HCEC 1CT (cell line): Measurements from ENCODE around the gene GAS6.

ENCODE experiments used
- DNase-seq: peaks from one replicate; pipeline ENCODE4 v3.0.0-alpha.2; 2017

The GAS6 gene

DNA sequence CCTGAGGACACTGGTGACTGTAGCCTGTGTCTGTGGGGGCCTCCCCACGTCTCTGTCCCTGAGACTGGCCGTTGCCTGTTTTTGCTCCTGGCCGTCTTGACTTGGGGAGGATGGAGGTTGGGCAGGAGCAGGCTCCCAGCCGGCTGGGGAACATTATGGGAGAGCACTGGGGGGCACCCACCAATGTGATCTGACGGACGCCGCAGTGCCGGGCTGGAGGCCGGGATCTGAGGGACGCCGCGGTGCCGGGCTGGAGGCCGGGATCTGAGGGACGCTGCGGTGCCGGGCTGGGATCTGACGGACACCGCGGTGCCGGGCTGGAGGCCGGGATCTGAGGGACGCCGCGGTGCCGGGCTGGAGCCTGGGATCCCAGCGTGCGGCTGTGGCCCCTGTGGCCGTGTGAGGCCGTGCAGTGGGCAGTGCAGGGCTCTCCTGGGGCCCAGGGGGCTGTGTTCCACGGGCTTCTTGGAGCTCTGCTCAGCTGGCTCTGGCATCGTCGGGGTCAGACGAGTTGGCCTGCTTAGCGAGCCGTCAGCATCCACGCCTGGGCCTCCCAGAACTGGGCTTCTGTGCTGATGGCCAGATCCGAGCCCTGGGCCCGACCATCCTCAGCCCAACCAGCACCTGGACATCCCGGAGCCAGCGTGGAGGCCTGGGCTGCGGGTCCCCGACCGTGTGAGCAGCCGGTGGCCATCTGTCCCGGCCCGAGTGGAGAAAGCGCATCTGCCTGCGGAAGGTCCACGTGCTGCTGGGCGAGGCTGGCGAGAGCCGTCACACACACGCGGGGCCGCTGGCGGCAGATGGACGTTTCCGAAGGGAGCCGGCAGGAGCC is 45.8 kb downstream of the GAS6 start:
- no peak for DNase-seq

DNA sequence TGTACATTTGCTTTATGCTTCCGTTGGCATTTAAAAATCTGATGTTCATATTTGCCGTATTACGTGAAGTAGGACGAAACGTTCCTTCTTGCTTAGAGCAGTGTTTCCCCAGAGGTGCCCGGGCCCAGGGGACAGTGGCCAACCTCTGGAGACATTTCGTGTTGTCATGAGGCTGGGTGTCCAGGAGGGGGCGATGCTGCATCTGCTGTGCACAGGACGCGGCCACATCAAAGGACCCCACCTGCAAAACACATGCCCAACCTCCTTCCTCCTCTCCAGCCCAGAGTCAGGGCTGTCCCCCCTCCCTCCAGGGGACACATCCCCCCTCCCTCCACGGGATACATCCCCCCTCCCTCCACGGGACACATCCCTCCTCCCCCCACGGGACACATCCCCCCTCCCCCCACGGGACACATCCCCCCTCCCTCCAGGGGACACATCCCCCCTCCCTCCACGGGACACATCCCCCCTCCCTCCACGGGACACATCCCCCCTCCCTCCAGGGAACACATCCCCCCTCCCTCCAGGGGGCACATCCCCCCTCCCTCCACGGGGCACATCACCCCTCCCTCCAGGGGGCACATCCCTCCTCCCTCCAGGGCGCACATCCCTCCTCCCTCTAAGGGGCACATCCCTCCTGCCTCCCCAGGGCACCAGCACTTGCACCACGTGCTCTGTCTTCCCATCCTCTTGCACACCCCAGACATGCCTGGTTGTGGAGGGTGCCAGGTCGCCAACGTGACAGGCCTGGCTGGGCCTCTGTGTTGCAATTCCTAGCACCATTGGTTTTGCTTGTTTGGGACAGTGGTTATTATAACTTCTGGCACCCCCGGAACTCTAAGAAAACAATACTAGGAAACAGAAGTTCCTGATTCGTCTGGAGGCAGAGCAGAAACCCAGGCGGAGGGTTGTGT is 46.7 kb downstream of the GAS6 start:
- peak; percentile 81 for DNase-seq

DNA sequence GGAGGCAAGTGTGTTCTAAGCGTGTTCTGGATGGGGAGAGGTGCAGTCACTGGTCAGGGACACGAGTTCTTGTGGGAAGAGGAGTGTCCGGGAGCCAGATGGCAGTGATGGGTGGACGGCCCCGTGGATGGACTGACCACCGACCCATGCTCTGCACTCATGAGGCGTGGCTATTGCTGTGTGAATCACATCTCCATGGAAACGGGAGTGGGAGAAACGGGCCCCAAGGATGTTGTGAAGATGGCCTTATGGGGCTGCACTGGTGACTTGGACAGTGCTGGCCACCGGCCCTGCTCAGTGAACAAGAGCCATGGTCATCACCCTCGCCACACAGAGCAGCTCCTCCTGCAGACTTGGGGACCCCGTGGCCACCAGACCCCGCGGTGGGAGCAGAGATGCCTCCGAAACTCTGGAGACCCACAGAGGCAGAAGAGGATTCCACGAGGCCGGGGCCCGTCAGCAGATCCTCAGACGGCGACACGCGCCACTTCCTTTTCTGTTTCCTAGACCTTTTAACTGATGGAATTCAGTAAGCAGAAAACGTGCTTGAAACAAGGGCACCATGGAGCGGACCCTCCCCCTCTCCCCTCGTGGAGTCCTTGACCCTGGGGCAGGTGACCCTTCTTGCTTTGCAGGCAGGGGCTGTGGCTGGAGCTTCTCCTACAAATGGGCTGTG is 47.5 kb downstream of the GAS6 start:
- DNase-seq, result no peak

DNA sequence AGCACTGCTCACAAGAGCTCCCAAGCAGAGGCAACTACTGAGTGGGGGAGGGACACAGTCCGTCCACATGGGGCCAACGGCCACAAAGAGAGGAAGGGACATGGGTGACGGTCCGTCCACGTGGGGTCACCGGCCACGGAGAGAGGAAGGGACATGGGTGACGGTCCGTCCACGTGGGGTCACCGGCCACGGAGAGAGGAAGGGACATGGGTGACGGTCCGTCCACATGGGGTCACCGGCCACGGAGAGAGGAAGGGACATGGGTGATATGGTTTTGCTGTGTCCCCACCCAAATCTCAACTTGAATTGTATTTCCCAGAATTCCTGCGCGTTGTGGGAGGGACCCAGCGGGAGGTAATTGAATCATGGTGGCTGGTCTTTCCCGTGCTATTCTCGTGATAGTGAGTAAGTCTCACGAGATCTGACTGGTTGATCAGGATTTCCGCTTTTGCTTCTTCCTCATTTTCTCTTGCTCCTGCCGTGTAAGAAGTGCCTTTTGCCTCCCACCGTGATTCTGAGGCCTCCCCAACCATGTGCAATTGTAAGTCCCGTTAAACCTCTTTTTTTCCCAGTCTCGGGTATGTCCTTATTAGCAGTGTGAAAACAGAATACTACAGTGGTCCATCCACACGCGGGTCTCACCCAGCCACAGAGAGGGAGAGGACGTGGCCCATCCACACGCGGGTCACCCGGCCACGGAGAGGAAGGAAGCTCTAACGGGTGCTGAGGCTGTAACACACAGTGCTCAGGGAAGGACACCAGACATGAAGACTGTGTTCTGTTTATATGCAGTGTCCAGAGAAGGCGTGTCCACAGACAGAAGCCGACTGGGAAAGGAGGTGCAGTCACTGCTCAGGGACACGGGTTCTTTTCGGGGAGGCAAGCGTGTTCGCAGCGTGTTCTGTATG is 48.5 kb downstream of the GAS6 start:
- no peak for DNase-seq

DNA sequence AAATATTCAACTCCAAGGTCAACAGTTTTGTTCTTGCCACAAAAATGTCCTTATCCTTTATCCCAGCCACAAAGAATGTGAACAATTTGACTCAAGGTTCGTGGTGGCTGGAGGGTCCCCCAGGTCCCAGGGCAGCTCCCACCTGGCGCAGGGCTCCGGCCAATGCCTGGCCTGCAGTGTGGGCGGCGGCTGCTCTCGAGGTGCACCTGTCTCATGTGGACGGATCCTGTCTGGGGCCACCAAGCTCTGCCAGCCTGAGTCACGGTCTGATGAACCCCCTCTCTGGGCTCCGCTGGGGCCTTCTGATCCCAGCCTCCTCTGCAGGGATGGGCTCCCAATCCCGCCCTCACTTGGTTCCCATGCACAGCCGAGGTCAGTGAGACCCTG is 49.4 kb downstream of the GAS6 start:
- DNase-seq, result no peak

DNA sequence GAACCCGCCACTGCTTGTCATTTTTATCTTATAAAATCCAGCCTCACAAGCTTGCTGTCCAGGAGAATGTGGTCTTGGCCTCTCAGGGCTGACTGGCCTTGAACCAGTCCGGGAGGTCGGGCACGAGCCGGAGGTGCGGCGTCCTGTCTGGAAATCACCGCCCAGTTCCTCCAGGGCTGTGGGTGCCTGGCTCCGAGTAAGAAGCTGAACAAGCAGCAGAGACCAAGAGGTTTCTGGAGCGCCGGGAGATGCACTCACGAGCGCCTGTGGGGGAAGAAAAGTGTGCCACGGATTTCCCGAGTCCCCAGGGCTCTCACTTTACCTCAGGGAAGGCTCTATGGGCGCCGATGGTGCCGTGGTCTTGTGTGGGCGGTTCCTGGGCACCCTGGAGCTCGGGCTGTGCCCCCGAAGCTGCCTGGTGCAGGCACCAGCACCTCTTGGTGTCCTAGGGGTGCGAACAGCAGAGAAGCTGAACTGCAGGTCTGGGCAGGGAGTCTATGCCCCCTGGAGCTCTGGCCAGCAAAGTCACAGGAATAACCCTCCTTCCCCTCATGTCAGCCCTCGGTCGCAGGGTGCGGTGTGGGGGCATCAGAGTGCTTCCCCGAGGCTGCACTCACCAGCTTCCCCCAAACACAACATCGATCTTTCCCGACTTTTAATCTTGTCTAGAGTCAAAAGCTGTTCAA is 50.0 kb downstream of the GAS6 start:
- no peak for DNase-seq

DNA sequence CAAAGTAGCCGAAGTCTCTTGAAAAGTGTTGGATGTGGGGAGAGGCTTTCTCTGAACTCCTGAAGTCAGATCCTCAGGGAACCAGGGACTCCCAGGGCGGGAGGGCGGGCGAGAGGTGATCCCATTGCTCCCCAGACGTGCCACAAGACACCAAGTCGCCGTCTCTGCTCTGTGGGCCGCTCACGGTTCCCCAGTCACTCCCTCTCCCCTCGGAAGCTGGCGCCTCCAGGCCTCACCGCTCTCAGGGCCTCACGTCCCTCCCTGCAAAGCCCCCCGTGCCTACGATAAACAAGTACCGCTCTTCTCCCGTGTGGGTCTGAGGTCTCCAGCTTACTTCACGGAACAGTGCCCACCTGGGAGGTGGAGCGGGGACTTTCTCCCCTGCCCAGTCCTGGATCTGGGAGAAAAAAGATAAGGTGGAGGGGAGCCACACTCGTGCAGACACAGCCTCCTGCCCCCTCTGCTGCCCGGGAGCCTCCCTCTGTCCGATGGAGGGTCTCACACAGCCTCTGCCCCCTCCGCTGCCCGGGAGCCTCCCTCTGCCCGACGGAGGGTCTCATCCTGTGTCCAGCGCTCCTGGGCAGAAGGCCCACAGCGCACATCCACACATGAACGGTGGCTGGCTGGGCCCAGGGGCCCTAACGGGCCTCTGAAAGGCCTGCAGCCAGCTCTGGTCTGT is 50.7 kb downstream of the GAS6 start:
- no peak for DNase-seq

DNA sequence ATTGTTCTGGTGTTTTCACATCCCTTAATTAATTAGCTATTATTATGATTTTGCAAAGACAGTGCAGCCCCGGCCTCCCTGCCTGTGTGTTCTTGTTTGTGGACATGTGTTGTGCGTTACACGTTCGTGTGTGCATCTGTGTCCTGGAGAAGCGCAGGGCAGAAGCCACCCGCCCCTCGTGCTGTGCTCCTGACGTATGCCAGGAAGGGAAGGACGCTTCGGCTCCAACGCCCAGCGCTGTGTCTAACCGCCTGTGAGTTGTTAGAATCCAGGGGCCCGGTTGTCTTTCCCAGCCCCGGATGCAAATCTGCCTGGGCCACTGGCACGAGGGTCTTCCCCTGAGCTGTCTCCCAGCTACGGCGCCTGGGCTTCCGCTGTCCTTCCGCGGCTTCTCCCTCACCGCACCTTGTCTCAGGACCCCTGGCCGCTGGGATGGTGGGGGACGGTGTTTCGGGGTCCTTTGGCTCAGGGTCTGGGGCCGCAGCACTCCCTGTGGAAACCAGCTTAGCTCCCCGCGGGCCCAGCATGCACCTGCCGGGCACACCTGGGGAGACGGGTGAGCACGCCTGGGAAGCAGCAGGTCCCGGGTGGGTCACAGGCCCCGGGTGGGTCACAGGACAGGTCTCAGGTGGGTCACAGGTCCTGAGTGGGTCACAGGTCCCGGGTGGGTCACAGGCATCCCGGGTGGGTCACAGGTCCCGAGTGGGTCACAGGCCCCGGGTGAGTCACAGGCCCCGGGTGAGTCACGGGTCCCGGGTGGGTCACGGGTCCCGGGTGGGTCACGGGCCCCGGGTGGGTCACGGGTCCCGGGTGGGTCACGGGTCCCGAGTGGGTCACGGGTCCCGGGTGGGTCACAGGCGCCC is 51.5 kb downstream of the GAS6 start:
- DNase-seq, result no peak

DNA sequence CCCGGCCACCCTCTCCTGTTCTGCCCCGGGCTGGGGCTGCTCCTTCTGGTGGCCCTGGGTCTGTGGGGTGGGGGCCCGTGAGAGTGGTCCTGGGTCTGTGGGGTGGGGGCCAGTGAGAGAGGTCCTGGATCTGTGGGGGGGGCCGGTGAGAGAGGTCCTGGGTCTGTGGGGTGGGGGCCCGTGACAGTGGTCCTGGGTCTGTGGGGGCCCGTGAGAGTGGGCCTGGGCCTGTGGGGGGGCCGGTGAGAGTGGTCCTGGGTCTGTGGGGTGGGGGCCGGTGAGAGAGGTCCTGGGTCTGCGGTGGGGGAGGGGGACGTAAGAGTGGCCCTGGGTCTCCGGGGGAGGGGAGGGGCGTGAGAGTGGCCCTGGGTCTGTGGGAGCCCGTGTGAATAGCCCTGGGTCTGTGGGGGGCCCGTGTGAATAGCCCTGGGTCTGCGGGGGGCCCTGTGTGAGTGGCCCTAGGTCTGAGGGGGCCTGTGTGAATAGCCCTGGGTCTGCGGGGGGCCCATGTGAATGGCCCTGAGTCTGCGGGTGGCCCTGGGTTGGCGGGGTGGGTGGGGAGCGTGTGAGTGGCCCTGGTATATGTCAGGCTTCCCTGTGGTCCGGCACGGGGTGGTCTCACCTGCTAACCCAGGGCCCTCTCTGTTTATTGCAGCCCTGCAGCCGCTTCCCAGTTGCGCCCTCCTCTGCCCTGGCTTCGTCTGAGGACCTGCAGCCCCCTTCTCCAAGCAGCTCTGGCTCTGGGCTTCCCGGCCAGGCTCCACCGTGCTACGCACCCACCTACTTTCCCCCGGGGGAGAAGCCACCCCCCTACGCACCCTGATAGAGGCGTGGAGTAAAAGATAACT is 52.6 kb downstream of the GAS6 start:
- DNase-seq, result no peak

DNA sequence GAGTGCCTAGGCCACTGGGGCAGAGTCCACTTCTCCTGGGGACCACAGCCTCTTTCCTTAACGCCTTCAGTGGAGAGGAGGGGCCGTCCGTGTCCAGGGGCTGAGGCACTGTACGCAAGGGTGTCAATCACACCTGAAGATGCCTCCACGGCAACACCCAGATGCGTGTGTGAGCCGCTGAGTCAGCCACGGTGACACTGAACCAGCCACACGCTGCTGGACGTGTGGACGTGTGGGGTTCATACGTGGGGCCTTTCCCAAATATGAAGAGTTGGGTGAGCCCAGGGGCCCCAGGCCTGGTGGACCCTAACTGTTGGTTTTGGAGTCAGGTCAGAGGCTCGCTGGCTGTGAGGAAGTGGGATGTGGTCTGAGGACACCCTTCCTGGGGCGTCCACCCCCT is 53.2 kb downstream of the GAS6 start:
- DNase-seq, result no peak

DNA sequence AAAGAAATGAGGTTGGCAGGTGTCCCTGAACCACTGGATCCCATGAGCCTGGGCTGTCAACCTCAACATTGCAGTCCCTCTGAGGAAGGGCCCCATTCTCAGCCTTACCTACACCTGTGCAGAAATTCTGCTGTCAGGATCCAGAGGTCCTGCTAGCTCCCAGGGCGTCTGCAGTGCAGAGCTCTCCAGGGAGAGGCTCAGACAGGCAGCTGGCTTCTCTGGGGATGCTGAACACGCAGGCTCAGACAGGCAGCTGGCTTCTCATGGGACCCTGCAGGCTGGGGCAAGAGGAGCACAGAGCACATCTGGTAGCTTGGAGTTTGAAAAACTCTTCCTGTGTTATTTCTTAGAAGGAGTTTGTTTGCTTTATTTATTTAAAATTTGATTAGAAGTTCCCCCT is 53.9 kb downstream of the GAS6 start:
- DNase-seq, result no peak

DNA sequence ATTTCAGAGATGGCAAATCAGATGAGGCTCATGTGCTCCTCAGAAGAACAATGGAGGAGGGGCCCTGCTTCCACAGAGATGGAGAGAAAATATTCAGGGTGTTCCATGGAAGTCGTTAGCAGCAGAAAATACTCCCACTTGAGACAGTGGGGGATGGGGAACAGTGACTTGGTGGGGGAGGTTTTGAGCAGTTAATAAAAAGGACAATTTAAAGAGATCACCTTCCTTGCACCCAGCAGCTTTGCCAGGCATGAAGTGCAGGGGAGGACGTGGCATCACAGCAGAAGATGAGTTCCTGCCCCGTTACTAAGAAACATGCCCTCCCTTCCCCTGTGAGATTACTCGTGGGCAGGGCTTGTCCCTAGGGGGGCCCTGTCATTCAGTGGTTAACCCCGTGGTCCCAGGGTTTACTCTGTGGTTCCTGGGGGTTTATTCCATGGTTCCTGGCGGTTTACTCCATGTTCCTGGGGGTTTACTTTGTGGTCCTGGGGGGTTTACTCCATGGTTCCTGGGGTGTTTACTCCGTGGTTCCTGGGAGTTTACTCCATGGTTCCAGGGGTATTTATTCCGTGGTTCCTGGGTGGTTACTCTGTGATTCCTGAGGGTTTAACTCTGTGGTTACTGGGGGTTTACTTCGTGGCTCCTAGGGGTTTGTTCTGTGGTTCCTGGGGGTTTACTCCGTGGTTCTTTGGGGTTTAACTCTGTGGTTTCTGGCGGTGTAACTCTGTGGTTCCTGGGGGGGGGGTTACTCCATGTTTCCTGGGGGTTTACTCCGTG is 55.6 kb downstream of the GAS6 start:
- no peak for DNase-seq

DNA sequence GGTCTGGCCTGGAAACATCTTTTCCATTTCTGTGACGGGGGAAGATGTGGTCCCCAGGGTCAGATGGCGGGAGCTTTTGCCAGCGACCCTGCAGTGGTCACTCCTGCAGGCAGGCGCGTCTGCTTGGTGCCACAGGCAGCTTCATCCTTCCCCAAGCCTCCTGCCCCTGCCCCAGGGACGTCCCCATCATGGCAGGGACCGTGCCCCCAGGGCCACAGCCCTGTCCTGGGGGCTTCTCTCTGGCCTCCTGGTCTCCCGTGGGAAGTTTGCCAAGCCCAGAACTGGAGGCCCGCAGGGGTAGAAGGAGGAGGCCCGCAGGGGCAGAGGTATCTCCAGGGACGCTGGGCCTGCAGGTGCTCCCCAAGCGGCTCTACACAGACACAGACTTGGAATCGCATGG is 57.4 kb downstream of the GAS6 start:
- no peak for DNase-seq

DNA sequence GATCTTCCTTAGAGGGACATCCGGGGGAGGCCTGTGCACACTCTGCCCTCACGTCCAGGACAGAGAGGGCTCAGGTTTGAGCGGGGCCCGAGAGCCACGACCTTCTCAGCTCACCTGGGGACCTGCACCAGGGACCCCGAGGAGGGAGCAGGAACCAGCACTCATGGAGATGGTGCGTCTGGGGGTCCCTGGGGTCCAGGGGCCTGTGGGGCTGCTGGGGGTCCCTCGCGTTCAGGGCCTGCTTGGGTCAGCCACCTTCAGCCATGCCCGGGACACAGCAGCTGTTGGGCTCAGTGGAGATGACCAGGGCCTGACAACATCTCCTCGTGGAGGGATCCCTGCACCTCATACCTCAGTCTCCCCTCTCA is 57.8 kb downstream of the GAS6 start:
- no peak for DNase-seq

DNA sequence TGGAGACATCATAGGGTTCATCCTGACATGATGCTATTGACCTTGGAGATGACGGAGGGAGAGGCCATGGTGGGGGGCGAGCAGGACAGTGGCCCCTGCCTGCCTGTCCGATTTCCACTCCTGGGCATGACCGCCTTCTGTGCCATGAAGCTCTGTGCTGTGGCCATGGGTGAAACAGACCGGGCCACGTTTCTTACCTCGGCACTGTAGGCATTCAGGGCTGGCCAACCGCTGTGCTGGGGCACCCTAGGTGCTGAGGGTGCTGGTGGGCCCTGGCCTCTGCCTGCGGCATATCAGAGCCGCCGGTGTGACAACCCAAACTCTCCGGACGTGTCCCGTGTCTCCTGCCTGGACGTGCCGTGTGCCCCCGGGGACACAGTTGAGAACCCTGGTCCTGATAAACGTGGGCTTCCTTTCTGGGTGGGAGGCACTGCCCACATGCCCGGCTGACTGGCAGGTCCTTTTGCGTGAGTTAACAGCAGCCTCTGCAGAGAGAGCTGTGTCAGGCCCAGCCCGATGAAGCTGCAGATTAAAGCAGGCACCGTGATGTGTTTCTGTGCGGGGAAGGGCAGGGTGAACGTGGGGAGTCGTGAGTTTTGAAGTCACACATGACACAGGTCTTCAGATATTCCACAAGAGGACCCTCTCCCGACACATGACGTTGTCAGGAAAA is 58.3 kb downstream of the GAS6 start:
- DNase-seq, result no peak

DNA sequence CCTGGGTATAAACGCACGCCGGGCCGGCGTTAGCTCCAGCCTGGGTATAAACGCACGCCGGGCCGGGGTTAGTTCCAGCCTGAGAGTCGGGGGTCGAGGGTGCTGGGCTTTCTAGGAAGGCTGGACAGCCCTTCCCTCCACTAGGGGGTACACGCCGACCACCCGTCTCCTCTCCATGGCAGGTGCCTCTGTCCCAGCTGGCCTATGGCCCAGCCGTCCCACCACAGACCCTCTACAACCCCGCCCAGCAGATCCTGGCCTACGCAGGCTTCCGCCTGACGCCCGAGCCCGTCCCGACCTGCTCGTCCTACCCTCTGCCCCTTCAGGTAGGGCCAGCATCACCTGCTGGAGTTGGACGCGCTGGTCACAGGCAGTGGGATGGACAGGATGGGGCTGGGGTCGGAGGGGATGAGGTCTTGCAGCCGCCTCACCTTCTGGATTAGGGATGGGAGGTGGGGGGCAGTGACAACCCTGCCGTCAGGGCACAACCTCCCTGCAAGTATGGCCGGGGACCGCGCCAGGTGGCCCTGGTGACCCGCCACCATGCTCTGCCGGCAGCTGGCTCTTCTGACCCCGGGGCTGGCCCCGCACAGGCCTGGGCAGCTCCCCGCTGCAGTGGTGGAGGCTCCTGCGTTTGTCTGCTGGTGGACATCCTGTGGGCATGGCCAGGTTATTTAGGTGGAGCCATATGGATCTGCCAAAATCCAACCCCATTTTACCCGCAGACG is 59.0 kb downstream of the GAS6 start:
- DNase-seq, result no peak

DNA sequence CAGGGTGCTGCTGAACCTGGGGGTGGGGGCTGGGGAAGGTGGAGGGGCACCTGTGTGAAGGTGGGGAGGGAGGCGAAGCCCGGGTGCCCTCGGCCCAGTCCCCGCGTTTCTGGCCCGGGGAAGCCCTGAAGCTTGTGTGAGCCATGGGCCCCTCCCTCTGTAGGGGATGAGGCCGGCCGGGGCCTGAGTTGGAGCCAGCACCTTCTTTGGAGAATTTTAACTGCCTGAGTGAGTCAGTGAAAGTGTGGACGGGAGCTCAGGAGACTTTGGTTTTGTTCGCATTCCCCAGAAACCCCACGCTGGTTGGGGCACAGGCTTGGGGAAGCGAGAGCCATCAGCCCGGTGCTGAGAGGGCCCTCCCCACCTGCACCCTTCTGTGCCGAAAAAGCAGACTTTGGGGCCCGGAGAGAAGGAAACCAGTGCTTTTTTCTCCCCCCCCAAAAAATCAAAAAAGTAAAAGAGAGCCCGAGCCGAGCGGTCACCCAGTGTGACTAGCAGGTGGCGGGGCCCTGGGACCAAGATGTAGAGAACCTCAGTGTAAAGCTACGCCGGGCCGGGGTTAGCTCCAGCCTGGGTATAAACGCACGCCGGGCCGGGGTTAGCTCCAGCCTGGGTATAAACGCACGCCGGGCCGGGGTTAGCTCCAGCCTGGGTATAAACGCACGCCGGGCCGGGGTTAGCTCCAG is 59.7 kb downstream of the GAS6 start:
- no peak for DNase-seq
